GM19324 (cell line): ENCODE results near the gene R3HDM4.
"Not testable (repeated sequence)": the region's sequence is repeated elsewhere in the genome, so short reads cannot be mapped to it uniquely, and the experiment has no call there.

Experiments used
- ATAC-seq: cut with Tn5 transposase; IDR thresholded peaks from one replicate; pipeline ENCODE4 v1.9.1; 2021; ENCODE audit warnings: mild to moderate bottlenecking, moderate library complexity; ENCODE audit not compliant: unreplicated experiment, low FRiP score

The R3HDM4 gene

GRCh38 chr19:896999-897398, 16.0 kb downstream of the R3HDM4 start:
- ATAC-seq = no peak

- no peak for ATAC-seq
Observed at GRCh38 chr19:896434-896833, 16.6 kb downstream of the R3HDM4 start.

GRCh38 chr19:892894-893689, 19.9 kb downstream of the R3HDM4 start, which contains the start of the genes MED16 and RNU6-9:
Gene MED16, minus strand, starts transcription at chr19:893187. Its CDS starts 2,056 bp downstream, at chr19:891131.
Gene RNU6-9, plus strand, starts transcription at chr19:893484.
- peak; percentile 84 for ATAC-seq

GRCh38 chr19:892243-892893, 20.7 kb downstream of the R3HDM4 start:
- no peak for ATAC-seq

GRCh38 chr19:891421-892200, 21.4 kb downstream of the R3HDM4 start:
- ATAC-seq = not testable (repeated sequence)

- ATAC-seq = no peak
Observed at GRCh38 chr19:890831-891230, 22.2 kb downstream of the R3HDM4 start.

GRCh38 chr19:889662-890295, 23.2 kb downstream of the R3HDM4 start:
- ATAC-seq = no peak

GRCh38 chr19:888581-889385, 24.2 kb downstream of the R3HDM4 start:
- no peak for ATAC-seq

- no peak for ATAC-seq
Observed at GRCh38 chr19:887599-887998, 25.4 kb downstream of the R3HDM4 start.

- ATAC-seq = no peak
Observed at GRCh38 chr19:887072-887471, 25.9 kb downstream of the R3HDM4 start.

- ATAC-seq = no peak
Observed at GRCh38 chr19:885536-886224, 27.3 kb downstream of the R3HDM4 start.

- ATAC-seq = no peak
Observed at GRCh38 chr19:884420-885211, 28.4 kb downstream of the R3HDM4 start.

GRCh38 chr19:883661-884211, 29.3 kb downstream of the R3HDM4 start:
- no peak for ATAC-seq

GRCh38 chr19:882871-883497, 30.0 kb downstream of the R3HDM4 start:
- no peak for ATAC-seq

GRCh38 chr19:881385-882071, 31.5 kb downstream of the R3HDM4 start:
- no peak for ATAC-seq

GRCh38 chr19:879711-880438, 33.1 kb downstream of the R3HDM4 start:
- ATAC-seq = no peak
